HUES6 (cell line): ENCODE data around the gene ADAMTS15.

Source experiments
- H3K27ac ChIP-seq: 2 replicates; pipeline ENCODE4 v1.7.0; 2013; ENCODE audit warnings: low read depth, mild to moderate bottlenecking, low read length, inconsistent platforms
- H3K27me3 ChIP-seq: 2 replicates; pipeline ENCODE4 v1.6.1; 2013; ENCODE audit warnings: low read length; ENCODE audit not compliant: control insufficient read depth, insufficient read depth
- H3K36me3 ChIP-seq: 2 replicates; pipeline ENCODE4 v1.6.1; 2013; ENCODE audit warnings: low read length; ENCODE audit not compliant: control insufficient read depth, insufficient read depth
- H3K4me1 ChIP-seq: 2 replicates; pipeline ENCODE4 v1.6.1; 2013; ENCODE audit warnings: low read length; ENCODE audit not compliant: control insufficient read depth, insufficient read depth
- H3K4me3 ChIP-seq: 2 replicates; pipeline ENCODE4 v1.5.1; 2013; ENCODE audit warnings: low read depth, low read length
- H3K9ac ChIP-seq: one replicate; pipeline ENCODE4 v1.6.1; 2013; ENCODE audit warnings: mild to moderate bottlenecking, low read length
- H3K9me3 ChIP-seq: 2 replicates; pipeline ENCODE4 v1.6.1; 2013; ENCODE audit warnings: low read depth, low read length; ENCODE audit not compliant: control insufficient read depth, insufficient read depth

ADAMTS15 gene, protein sequence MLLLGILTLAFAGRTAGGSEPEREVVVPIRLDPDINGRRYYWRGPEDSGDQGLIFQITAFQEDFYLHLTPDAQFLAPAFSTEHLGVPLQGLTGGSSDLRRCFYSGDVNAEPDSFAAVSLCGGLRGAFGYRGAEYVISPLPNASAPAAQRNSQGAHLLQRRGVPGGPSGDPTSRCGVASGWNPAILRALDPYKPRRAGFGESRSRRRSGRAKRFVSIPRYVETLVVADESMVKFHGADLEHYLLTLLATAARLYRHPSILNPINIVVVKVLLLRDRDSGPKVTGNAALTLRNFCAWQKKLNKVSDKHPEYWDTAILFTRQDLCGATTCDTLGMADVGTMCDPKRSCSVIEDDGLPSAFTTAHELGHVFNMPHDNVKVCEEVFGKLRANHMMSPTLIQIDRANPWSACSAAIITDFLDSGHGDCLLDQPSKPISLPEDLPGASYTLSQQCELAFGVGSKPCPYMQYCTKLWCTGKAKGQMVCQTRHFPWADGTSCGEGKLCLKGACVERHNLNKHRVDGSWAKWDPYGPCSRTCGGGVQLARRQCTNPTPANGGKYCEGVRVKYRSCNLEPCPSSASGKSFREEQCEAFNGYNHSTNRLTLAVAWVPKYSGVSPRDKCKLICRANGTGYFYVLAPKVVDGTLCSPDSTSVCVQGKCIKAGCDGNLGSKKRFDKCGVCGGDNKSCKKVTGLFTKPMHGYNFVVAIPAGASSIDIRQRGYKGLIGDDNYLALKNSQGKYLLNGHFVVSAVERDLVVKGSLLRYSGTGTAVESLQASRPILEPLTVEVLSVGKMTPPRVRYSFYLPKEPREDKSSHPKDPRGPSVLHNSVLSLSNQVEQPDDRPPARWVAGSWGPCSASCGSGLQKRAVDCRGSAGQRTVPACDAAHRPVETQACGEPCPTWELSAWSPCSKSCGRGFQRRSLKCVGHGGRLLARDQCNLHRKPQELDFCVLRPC

DNA sequence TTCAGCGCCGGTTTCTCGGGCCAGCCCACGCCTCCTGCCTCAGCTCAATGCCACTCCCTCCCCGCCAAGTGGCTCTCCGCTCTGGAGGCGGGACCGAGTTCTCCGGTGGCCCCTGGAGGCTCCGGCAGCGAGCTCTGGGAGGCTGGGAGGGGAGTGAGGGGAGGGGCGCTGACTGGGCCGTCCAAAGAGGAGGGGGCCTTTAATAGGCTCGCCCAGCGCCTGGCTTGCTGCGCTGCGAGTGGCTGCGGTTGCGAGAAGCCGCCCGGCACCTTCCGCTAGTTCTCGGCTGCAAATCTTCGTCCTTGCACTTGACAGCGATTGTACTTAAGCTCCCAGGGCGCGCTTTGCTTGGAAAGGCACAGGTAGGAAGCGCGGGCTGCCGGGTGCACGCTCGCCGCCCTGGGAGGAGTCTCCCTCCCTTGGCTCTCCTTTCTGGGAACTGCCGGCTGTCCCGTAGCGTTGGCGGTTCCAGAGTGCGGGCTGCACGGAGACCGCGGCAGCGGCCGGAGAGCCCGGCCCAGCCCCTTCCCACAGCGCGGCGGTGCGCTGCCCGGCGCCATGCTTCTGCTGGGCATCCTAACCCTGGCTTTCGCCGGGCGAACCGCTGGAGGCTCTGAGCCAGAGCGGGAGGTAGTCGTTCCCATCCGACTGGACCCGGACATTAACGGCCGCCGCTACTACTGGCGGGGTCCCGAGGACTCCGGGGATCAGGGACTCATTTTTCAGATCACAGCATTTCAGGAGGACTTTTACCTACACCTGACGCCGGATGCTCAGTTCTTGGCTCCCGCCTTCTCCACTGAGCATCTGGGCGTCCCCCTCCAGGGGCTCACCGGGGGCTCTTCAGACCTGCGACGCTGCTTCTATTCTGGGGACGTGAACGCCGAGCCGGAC is at the start of gene ADAMTS15:
TSS of gene ADAMTS15 (plus strand) at position 230 of the 894 bp plus-strand sequence. CDS start at position 559, 329 bp downstream.
- H3K27ac ChIP-seq = no peak within 1 kb of the TSS
- peak within 1 kb of the TSS; percentile 61 for H3K9ac ChIP-seq
- peaks cover 12% of the 10 kb centered on the region; the same call in 1 of the 2 replicates for H3K4me1 ChIP-seq
- peak within 1 kb of the TSS; percentile 66 for H3K4me3 ChIP-seq
- no peaks in the 10 kb centered on the region for H3K9me3 ChIP-seq
- peaks cover 83% of the 10 kb centered on the region for H3K27me3 ChIP-seq
- H3K36me3 ChIP-seq = no peaks in the 10 kb centered on the region

DNA sequence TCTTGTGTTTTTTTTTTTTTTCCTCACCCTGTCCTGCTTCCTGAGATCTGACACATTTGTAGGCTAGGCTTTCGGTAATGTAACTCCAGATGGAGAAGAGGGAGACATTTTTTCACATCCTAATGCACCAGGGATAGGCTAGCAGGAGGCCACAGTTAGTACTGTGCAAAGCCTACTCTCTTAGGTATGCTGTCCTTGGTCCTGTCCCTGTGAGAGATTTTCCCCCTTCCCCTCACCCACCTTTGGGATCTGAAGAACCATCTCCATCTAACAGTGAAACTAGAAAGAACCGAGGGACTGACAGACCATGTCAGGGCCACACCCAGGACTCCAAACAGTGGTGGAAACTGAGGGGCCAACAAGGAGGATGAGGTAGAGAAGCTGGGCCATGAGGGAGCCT is 49.2 kb upstream of the ADAMTS15 start:
- H3K27ac ChIP-seq = no peak overlapping the region
- 0 out of 2 replicates have a peak, but pooled peaks cover 4% of the 10 kb centered on the region for H3K27me3 ChIP-seq
- H3K9me3 ChIP-seq = no peaks in the 10 kb centered on the region
- no peak overlapping the region for H3K9ac ChIP-seq
- no peaks in the 10 kb centered on the region for H3K36me3 ChIP-seq
- H3K4me1 ChIP-seq = peaks cover 18% of the 10 kb centered on the region
- no peak overlapping the region for H3K4me3 ChIP-seq

DNA sequence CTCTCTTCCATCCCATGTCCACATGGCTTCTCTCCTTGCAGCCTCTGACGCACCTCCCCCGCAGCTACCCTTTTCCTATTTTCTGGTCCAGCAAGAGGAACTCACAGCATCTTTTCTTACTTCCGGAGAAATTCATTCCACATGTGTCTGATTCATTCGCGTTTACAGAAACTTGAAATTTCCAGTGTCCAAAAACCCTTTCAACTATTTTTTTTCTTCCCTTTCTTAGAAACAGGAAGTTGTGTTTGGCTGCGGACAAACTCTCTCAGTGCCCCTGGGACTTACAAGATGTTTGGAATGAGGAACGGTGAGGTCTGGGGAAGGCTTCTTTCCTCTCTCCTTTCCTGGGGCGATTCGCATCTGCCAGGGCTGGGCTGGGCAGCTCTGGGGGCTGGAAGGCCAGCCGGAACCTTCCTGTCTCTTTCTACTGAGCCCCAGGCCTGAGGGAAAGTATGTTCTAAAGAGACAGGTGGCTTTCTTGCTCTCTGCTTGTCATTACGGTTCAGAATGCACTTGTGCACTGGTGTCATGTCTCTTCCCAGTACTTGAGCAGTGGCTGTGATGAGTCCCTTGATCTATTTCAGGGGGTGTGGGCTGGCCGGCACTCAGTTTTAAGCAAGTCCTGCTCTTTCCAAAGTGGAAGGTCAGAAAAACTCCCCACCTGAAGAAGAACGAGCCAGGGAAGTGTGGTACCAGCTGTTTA is 47.5 kb upstream of the ADAMTS15 start:
- Histone ChIP-seq H3K36me3 (no peaks in the 10 kb centered on the region), H3K9ac (no peak overlapping the region), H3K4me1 (peaks cover 30% of the 10 kb centered on the region), H3K27me3 (peaks cover 7% of the 10 kb centered on the region; the same call in 1 of the 2 replicates), H3K4me3 (no peak overlapping the region), H3K27ac (no peak overlapping the region), H3K9me3 (no peaks in the 10 kb centered on the region)

DNA sequence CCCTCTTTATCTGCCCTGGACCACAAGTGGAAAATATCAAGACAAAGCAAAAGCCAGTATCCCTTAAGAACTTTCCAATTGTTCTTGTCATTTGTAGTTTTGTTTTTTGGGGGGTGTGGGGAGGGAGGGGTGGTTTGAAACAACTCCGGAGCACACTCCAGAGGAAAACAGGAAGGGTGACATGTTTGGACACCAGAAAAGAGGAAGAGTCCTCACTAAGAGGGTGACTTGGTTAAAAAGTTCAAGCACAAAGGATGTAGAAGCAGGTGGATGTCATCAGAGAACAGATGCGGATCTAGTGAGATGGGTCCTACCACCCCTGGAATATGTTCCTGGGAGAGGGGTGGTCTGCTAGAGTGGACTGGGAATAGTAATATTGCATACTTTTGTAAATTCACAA is 45.9 kb upstream of the ADAMTS15 start:
- H3K27ac ChIP-seq = no peak overlapping the region
- no peaks in the 10 kb centered on the region for H3K36me3 ChIP-seq
- peaks cover 7% of the 10 kb centered on the region; the same call in 1 of the 2 replicates for H3K27me3 ChIP-seq
- H3K4me1 ChIP-seq = peaks cover 30% of the 10 kb centered on the region
- no peak overlapping the region for H3K4me3 ChIP-seq
- H3K9ac ChIP-seq = no peak overlapping the region
- H3K9me3 ChIP-seq = no peaks in the 10 kb centered on the region

DNA sequence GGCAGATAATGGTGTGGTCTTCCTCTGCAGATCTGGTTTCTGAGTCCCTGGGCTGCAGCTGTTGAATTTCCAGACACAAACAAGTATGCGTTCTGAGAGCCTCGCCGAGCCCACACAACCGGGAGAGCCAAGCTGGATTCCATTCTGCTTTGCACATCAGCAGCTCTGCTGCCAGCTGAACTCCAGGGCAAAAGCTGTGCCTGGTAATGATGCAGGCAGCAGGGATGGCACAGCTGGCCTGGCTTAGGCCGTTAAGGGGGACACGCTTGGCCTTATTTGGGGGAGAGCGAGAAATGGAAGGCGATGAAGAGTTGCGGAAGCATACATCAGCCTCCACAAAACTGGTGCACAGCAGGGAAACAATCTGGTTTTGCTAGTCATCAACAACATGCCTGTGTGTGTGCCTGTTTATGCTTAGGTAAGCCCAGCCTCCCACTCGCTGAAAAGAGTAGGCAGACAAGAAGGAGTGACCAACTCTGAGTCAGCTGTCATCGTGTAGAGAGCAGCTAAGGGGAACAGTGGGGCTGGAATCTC is 45.1 kb upstream of the ADAMTS15 start:
- Histone ChIP-seq H3K4me3 (0 out of 2 replicates have a peak overlapping the region, but pooled peaks have one; percentile 5), H3K9me3 (no peaks in the 10 kb centered on the region), H3K27me3 (peaks cover 7% of the 10 kb centered on the region; the same call in 1 of the 2 replicates), H3K4me1 (peaks cover 30% of the 10 kb centered on the region), H3K27ac (peak overlapping the region; percentile 49), H3K9ac (peak overlapping the region; percentile 50), H3K36me3 (no peaks in the 10 kb centered on the region)

DNA sequence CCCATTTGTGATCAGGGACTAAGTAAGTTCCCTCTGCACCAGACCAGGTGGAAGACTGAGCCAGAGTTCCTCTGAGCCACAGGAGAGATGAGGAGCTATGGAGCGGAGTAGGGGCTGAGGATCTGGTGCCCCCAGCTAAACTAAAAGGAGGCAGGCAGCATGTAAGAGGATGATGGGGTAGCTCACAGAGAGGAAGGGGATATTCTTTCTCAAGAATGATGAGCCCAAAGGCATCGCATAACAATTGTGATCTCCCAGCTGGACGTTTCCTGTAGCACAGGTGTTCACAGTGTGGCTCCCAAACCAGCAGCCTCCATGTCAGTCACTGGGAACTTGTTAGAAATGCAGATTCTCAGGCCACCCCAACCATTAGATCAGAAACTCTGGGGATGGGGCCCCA is 44.5 kb upstream of the ADAMTS15 start:
- no peaks in the 10 kb centered on the region for H3K9me3 ChIP-seq
- peak overlapping the region; percentile 49 for H3K27ac ChIP-seq
- peaks cover 30% of the 10 kb centered on the region for H3K4me1 ChIP-seq
- H3K27me3 ChIP-seq = peaks cover 7% of the 10 kb centered on the region; the same call in 1 of the 2 replicates
- 0 out of 2 replicates have a peak overlapping the region, but pooled peaks have one; percentile 5 for H3K4me3 ChIP-seq
- H3K36me3 ChIP-seq = no peaks in the 10 kb centered on the region
- H3K9ac ChIP-seq = peak overlapping the region; percentile 50

DNA sequence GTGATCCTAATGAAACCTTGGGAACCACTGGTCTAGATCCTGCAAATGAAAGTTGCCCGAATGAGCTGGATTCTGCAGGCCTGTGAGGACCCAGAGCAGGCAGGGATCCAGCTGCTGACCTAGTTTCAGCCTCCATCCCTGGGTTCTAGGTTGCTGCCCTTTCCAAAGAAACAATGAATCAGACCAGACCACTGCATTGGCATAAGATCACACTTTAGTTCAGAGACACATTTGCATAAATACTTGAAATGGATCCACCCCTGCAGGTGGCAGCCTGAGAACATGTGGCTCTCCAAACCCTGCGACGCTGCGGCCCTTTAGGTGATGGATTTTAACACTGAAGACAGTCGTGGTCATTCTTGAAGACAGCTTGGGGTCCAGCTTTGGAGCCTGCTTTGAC is 43.7 kb upstream of the ADAMTS15 start:
- no peak overlapping the region for H3K9ac ChIP-seq
- H3K27ac ChIP-seq = no peak overlapping the region
- no peak overlapping the region for H3K4me3 ChIP-seq
- H3K27me3 ChIP-seq = peaks cover 7% of the 10 kb centered on the region; the same call in 1 of the 2 replicates
- H3K36me3 ChIP-seq = no peaks in the 10 kb centered on the region
- peaks cover 32% of the 10 kb centered on the region for H3K4me1 ChIP-seq
- H3K9me3 ChIP-seq = no peaks in the 10 kb centered on the region

DNA sequence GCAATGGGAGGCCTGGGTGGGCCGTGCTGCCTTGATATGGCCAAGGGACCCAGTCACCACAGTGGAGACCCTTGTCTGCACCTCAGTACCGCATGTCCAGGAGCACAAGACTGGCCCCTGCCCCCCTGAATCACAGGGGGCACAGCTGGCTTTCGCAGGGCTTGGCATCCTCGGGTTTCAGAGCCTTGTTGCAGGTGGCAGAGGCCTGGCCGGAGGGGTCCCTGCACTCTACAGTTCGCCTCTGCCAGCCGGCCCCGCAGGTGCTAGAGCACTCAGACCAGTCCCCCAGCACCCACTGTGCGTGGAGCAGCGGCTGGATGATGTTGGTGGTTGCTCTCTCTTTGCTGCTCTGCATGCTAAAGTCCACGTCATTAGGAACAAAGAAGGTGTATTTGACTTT is 43.0 kb upstream of the ADAMTS15 start:
- Histone ChIP-seq H3K36me3 (no peaks in the 10 kb centered on the region), H3K9ac (no peak overlapping the region), H3K4me3 (no peak overlapping the region), H3K4me1 (peaks cover 38% of the 10 kb centered on the region), H3K27me3 (peaks cover 8% of the 10 kb centered on the region), H3K27ac (no peak overlapping the region), H3K9me3 (no peaks in the 10 kb centered on the region)

DNA sequence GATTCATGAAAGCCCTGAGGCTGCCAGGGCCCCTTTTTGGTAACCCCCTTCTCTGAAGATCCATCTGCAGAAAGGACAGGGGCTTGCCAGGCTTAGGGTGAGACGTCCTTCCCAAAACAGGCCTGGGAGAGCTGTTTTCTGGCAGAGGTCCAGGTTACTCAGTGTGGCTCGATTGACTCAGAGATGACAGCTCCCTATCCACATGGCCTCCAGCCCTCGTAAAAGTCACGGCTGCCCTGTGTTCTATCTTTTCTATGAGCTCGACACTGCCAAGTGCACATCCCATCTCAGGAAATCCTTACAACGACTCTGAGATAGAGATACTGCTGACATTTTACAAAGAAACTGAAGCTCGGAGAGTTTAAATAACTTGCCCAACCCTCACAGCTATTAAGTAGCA is 40.5 kb upstream of the ADAMTS15 start:
- Histone ChIP-seq H3K4me3 (no peak overlapping the region), H3K4me1 (peaks cover 32% of the 10 kb centered on the region), H3K27ac (no peak overlapping the region), H3K9me3 (no peaks in the 10 kb centered on the region), H3K27me3 (peaks cover 10% of the 10 kb centered on the region), H3K36me3 (no peaks in the 10 kb centered on the region), H3K9ac (no peak overlapping the region)
